ENCODE results near the gene SIX5.

GRCh38 chr19:45765702-45766295 is 3.3 kb downstream of the SIX5 start:
- TF ChIP-seq EZH2 (IDR thresholded peaks at IDR 0.05; ENCODE audit: borderline replicate concordance, low read depth, low read length, severe bottlenecking): no peak
- TF ChIP-seq CTCF (IDR thresholded peaks at IDR 0.05; ENCODE audit: borderline replicate concordance, extremely low read depth, low read length, poor library complexity, severe bottlenecking): no peak
